Erythroblast (primary cell): ENCODE data around the gene TMPO.

Source experiments
- GATA1 ChIP-seq: IDR thresholded peaks from 2 replicates; pipeline ENCODE4 v1.6.1; 2011; ENCODE audit warnings: low read depth, mild to moderate bottlenecking, control low read depth, low read length, moderate library complexity
- POLR2A ChIP-seq: IDR thresholded peaks from 2 replicates; pipeline ENCODE4 v1.6.1; 2011; ENCODE audit warnings: mild to moderate bottlenecking, low read length

GRCh38 chr12:98504368-98504617, 11.1 kb upstream of the TMPO start:
- no peak for TF ChIP-seq POLR2A
- no peak for TF ChIP-seq GATA1
